ENCODE results near the gene CENPC.

The CENPC gene

GRCh38 chr4:67570537-67570936 is 25.2 kb upstream of the CENPC start:
- no peak overlapping the region for H3K4me3 ChIP-seq (ENCODE audit: low read depth, low read length)
- H3K27me3 ChIP-seq: no peaks in the 10 kb centered on the region
- no peaks in the 10 kb centered on the region for H3K36me3 ChIP-seq
- no peak for DNase-seq
- no peaks in the 10 kb centered on the region for H3K9me3 ChIP-seq
- TF ChIP-seq CTCF (IDR thresholded peaks at IDR 0.05; ENCODE audit: low read depth, low read length): no peak
- no peaks in the 10 kb centered on the region; the same call in 1 of the 2 replicates for H3K4me1 ChIP-seq

GRCh38 chr4:67568820-67569219 is 23.5 kb upstream of the CENPC start:
- H3K4me1 ChIP-seq: no peaks in the 10 kb centered on the region
- DNase-seq: no peak

GRCh38 chr4:67566335-67566734 is 21.0 kb upstream of the CENPC start:
- no peak for DNase-seq
- no peaks in the 10 kb centered on the region; the same call in 1 of the 2 replicates for H3K27me3 ChIP-seq
- H3K9me3 ChIP-seq: no peaks in the 10 kb centered on the region
- H3K4me1 ChIP-seq: no peaks in the 10 kb centered on the region
- TF ChIP-seq CTCF (IDR thresholded peaks at IDR 0.05; ENCODE audit: low read depth, low read length): no peak
- H3K4me3 ChIP-seq (ENCODE audit: low read depth, low read length): no peak overlapping the region
- H3K36me3 ChIP-seq: no peaks in the 10 kb centered on the region

More at GRCh38 chr4:67568820-67569219, 23.5 kb upstream of the CENPC start:
- Histone ChIP-seq H3K27me3 (no peaks in the 10 kb centered on the region; the same call in 1 of the 2 replicates), H3K4me3 (ENCODE audit: low read depth, low read length) (no peak overlapping the region), H3K36me3 (no peaks in the 10 kb centered on the region), H3K9me3 (no peaks in the 10 kb centered on the region)
- TF ChIP-seq CTCF (IDR thresholded peaks at IDR 0.05; ENCODE audit: low read depth, low read length): no peak

- no peak overlapping the region for H3K4me3 ChIP-seq (ENCODE audit: low read depth, low read length)
- H3K36me3 ChIP-seq: no peaks in the 10 kb centered on the region
- DNase-seq: no peak
- TF ChIP-seq CTCF (IDR thresholded peaks at IDR 0.05; ENCODE audit: low read depth, low read length): no peak
- H3K9me3 ChIP-seq: no peaks in the 10 kb centered on the region
- no peaks in the 10 kb centered on the region; the same call in 1 of the 2 replicates for H3K27me3 ChIP-seq
- no peaks in the 10 kb centered on the region for H3K4me1 ChIP-seq
These were observed 20.0 kb upstream of the CENPC start for GRCh38 chr4:67565284-67565683.

- H3K4me3 ChIP-seq (ENCODE audit: low read depth, low read length): no peak within 1 kb of the TSS
These were observed 13.2 kb upstream of the CENPC start, which contains the start of gene STAP1 for GRCh38 chr4:67558493-67558892. Gene STAP1 (plus strand): TSS chr4:67558727. CDS start chr4:67558810, 83 bp downstream.

More at GRCh38 chr4:67558493-67558892, 13.2 kb upstream of the CENPC start, which contains the start of gene STAP1:
- Histone ChIP-seq H3K4me1 (no peaks in the 10 kb centered on the region), H3K27me3 (no peaks in the 10 kb centered on the region), H3K9me3 (no peaks in the 10 kb centered on the region), H3K36me3 (no peaks in the 10 kb centered on the region)
- no peak for TF ChIP-seq CTCF (IDR thresholded peaks at IDR 0.05; ENCODE audit: low read depth, low read length)
- DNase-seq: no peak

Data from BE2C (cell line).